CD4-positive, alpha-beta T cell treated with Interleukin-17A for 1 hour (primary cell): ENCODE data around the gene RAET1E.
A peak's percentile ranks its signal among the peaks of the same experiment; 100 is the strongest.
"Not testable (repeated sequence)": the region's sequence is repeated elsewhere in the genome, so short reads cannot be mapped to it uniquely, and the experiment has no call there.

Source experiments
- DNase-seq: peaks from one replicate; pipeline ENCODE4 v3.0.0-alpha.2; 2020

RAET1E gene

GRCh38 chr6:149887343-149887742, 10.6 kb downstream of the RAET1E start:
- no peak for DNase-seq

- no peak for DNase-seq
Measured at GRCh38 chr6:149885888-149886287, 12.0 kb downstream of the RAET1E start.

GRCh38 chr6:149884617-149885016, 13.3 kb downstream of the RAET1E start:
- DNase-seq = no peak

- DNase-seq = no peak
Measured at GRCh38 chr6:149884215-149884614, 13.7 kb downstream of the RAET1E start.

GRCh38 chr6:149881860-149882259, 16.1 kb downstream of the RAET1E start:
- no peak for DNase-seq

- no peak for DNase-seq
Measured at GRCh38 chr6:149881066-149881766, 16.7 kb downstream of the RAET1E start.

- DNase-seq = no peak
Measured at GRCh38 chr6:149877659-149878058, 20.3 kb downstream of the RAET1E start.

- no peak for DNase-seq
Measured at GRCh38 chr6:149876241-149876933, 21.5 kb downstream of the RAET1E start.

GRCh38 chr6:149872233-149872632, 25.7 kb downstream of the RAET1E start:
- no peak for DNase-seq

GRCh38 chr6:149871182-149871581, 26.7 kb downstream of the RAET1E start:
- DNase-seq = no peak

GRCh38 chr6:149869275-149869892, 28.5 kb downstream of the RAET1E start:
- no peak for DNase-seq

GRCh38 chr6:149867876-149868640, 29.9 kb downstream of the RAET1E start:
- no peak for DNase-seq

- peak; percentile 64 for DNase-seq
Measured at GRCh38 chr6:149864578-149865535, 33.1 kb downstream of the RAET1E start.

GRCh38 chr6:149863698-149864577, 34.0 kb downstream of the RAET1E start, which contains the start of gene LRP11:
Gene LRP11, minus strand, starts transcription at chr6:149864359. Its CDS starts 339 bp downstream, at chr6:149864020.
- peak; percentile 83 for DNase-seq

GRCh38 chr6:149862922-149863697, 34.8 kb downstream of the RAET1E start:
- DNase-seq = peak; percentile 24

GRCh38 chr6:149862424-149862738, 35.5 kb downstream of the RAET1E start:
- not testable (repeated sequence) for DNase-seq

- no peak for DNase-seq
Measured at GRCh38 chr6:149861603-149862423, 36.1 kb downstream of the RAET1E start.

- DNase-seq = no peak
Measured at GRCh38 chr6:149860834-149861602, 36.9 kb downstream of the RAET1E start.

- DNase-seq = no peak
Measured at GRCh38 chr6:149860513-149860833, 37.4 kb downstream of the RAET1E start.
